Brain microvascular endothelial cell (primary cell): ENCODE data around the gene JADE3.

Experiments used
- DNase-seq: peaks from one replicate; pipeline ENCODE4 v3.0.0-alpha.2; 2020
- H3K27ac ChIP-seq: fragments of 250-450 bp; sonication (Bioruptor Pico); 2 replicates; pipeline ENCODE4 v1.5.1; 2020; ENCODE audit warnings: mild to moderate bottlenecking, moderate library complexity
- H3K27me3 ChIP-seq: fragments of 250-450 bp; sonication (Bioruptor Pico); replicated peaks from 2 replicates; pipeline ENCODE4 v1.5.1; 2020; ENCODE audit warnings: mild to moderate bottlenecking
- H3K36me3 ChIP-seq: fragments of 250-450 bp; sonication (Bioruptor Pico); replicated peaks from 2 replicates; pipeline ENCODE4 v1.5.1; 2020; ENCODE audit warnings: mild to moderate bottlenecking
- H3K4me3 ChIP-seq: 2 replicates; pipeline ENCODE4 v1.5.1; 2011; ENCODE audit warnings: low read depth, mild to moderate bottlenecking, control low read depth, low read length, moderate library complexity
- in situ Hi-C: cut with HindIII; loops from 2 replicates; pipeline ENCODE4 v1.10.0; 2017; ENCODE audit warnings: low sequenced_read_pairs, low pct_ligation_motif_present
- TF ChIP-seq, protein P1 (sequence below): IDR thresholded peaks from 2 replicates; pipeline ENCODE4 v1.5.1; 2011; ENCODE audit warnings: low read depth, mild to moderate bottlenecking, moderate library complexity, low read length, control low read depth, inconsistent platforms; ENCODE audit errors: missing control alignments

JADE3 gene

GRCh38 chrX:47068214-47068613, 156.0 kb downstream of the JADE3 start:
- no peak for DNase-seq
- H3K4me3 ChIP-seq: no peak overlapping the region
- H3K27ac ChIP-seq: no peak overlapping the region
- H3K36me3 ChIP-seq: no peaks in the 10 kb centered on the region
- TF ChIP-seq, protein P1, sequence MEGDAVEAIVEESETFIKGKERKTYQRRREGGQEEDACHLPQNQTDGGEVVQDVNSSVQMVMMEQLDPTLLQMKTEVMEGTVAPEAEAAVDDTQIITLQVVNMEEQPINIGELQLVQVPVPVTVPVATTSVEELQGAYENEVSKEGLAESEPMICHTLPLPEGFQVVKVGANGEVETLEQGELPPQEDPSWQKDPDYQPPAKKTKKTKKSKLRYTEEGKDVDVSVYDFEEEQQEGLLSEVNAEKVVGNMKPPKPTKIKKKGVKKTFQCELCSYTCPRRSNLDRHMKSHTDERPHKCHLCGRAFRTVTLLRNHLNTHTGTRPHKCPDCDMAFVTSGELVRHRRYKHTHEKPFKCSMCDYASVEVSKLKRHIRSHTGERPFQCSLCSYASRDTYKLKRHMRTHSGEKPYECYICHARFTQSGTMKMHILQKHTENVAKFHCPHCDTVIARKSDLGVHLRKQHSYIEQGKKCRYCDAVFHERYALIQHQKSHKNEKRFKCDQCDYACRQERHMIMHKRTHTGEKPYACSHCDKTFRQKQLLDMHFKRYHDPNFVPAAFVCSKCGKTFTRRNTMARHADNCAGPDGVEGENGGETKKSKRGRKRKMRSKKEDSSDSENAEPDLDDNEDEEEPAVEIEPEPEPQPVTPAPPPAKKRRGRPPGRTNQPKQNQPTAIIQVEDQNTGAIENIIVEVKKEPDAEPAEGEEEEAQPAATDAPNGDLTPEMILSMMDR: no peak
- in situ Hi-C loops: no loop called here
- no peaks in the 10 kb centered on the region for H3K27me3 ChIP-seq

- in situ Hi-C loops: no loop called here
- TF ChIP-seq, protein P1: no peak
- Histone ChIP-seq H3K27me3 (no peaks in the 10 kb centered on the region), H3K4me3 (no peak overlapping the region), H3K36me3 (no peaks in the 10 kb centered on the region), H3K27ac (no peak overlapping the region)
- DNase-seq: no peak
Measured at GRCh38 chrX:47068720-47069119, 156.5 kb downstream of the JADE3 start.

GRCh38 chrX:47078129-47079043, 166.2 kb downstream of the JADE3 start, which contains the start of gene RGN:
Gene RGN (plus strand): TSS chrX:47078443. CDS start chrX:47081145, 2,702 bp downstream.
- Histone ChIP-seq H3K27me3 (no peaks in the 10 kb centered on the region), H3K4me3 (peak within 1 kb of the TSS; percentile 38), H3K27ac (no peak within 1 kb of the TSS), H3K36me3 (no peaks in the 10 kb centered on the region)
- TF ChIP-seq, protein P1: no peak
- no peak for DNase-seq
- in situ Hi-C loops: no loop called here

GRCh38 chrX:47080215-47080914, 168.1 kb downstream of the JADE3 start:
- in situ Hi-C loops: no loop called here
- TF ChIP-seq, protein P1: no peak
- Histone ChIP-seq H3K27ac (no peak overlapping the region), H3K4me3 (no peak overlapping the region), H3K36me3 (no peaks in the 10 kb centered on the region), H3K27me3 (no peaks in the 10 kb centered on the region)
- no peak for DNase-seq

DNA sequence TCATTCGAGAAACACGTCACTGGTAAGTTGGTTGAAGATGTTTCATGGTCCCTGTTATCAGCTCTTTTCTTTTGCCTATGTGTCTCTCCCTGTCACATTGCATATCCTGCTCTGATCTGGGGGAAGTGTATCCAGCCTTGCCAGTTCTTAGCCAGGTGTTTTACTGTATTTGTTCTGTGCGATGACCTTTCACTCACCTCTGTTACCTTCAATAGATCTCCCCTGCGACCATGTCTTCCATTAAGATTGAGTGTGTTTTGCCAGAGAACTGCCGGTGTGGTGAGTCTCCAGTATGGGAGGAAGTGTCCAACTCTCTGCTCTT, 168.7 kb downstream of the JADE3 start:
- in situ Hi-C loops: no loop called here
- Histone ChIP-seq H3K27ac (no peak overlapping the region), H3K36me3 (no peaks in the 10 kb centered on the region), H3K27me3 (no peaks in the 10 kb centered on the region), H3K4me3 (no peak overlapping the region)
- no peak for DNase-seq
- TF ChIP-seq, protein P1: no peak
